GM19397 (cell line): ENCODE data around the gene CD300LG.

Experiments
- ATAC-seq: cut with Tn5 transposase; IDR thresholded peaks from one replicate; pipeline ENCODE4 v1.9.1; 2021; ENCODE audit warnings: mild to moderate bottlenecking, moderate library complexity; ENCODE audit not compliant: unreplicated experiment

CD300LG gene

GRCh38 chr17:43905400-43905984 lies 58.5 kb downstream of the CD300LG start:
- ATAC-seq = no peak

- no peak for ATAC-seq
Observed at GRCh38 chr17:43905985-43906852, 59.2 kb downstream of the CD300LG start.

DNA sequence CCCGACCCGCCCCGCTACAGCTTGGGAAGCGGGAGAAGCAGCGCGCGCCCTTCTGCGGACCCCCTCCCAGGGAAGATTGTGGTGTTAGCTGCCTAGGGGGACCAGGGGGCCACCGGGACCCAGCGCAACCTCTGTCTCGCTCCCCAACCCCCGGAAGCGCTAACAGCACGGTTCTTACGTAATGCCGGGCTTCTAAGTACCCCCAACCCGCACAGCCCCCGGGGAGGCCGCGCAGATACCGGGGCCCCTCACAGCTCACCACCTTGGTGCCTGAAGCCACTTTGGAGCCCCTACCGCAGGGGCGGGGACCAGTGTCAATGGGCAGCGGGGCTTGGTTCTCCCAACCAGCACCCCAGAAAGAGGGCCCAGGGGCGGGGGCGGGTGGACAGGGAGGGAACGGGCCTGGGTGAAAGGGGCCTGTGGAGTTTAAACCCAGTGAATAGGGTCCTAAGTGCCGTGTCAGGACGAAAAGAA lies 60.0 kb downstream of the CD300LG start:
- ATAC-seq = no peak

DNA sequence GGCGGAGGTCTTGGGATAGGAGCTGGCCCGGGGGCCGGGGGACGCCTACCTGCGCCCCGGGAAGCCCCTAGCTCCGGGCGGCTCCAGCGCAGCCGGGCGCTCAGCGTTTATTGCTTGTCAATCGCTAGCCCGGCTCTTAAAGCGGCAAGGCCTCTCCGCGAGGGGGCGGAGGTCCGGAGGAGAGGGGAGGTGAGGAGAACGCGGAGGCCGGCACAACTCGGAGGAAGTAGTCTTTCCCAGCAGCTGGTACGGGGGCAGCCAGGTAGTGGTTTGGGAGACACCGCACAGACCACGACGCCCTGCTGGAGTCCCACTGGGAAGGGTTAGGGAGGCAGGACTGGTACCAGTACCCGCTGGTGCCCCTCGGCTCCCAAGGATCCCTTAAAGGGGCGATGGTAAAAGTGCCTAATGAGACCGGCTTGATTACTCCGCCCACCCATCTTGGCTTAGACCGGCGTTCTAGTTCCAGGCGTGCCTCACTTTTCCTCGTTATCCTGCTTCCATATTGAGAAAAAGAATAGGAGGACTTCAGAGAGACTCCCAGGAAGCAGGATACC lies 60.5 kb downstream of the CD300LG start, which contains the start of gene MPP2:
MPP2 (minus strand) TSS at position 112 of the 557 bp plus-strand sequence. CDS start 3,076 bp downstream, outside the sequence.
- no peak for ATAC-seq

GRCh38 chr17:43907998-43908721 lies 61.2 kb downstream of the CD300LG start:
- no peak for ATAC-seq

DNA sequence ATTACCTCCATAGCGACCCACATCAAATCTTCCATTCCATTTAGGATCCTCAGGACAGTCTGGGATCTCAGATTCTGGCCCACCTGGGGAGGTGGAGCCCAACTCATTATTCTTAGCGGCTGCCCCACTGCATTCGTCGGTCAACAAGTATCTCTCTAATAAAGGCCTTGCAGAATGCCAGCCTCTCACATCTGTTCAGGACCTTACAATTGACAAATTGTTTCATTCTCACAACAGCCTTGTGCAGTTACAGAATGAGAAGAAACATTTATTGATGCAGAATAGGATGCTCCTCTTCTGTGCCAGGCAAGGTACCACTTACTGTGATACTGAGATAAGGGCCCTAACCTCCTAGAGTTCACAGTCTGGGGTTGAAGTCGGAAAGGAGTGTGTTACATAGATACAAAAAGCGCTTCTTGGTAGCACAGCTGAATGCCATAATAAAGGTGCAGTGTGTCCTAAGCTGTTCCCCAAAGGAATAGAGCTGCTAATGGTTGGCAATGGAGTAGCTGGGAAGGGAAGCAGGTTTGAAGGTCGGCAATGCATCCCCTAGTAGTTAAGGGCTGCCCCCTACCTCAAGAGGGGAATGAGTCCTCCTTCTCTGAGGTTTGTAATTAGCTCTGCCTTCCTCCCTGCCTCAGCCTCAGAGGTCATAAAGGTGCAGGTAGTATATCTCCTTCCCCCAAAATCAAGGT lies 62.7 kb downstream of the CD300LG start:
- ATAC-seq = no peak

DNA sequence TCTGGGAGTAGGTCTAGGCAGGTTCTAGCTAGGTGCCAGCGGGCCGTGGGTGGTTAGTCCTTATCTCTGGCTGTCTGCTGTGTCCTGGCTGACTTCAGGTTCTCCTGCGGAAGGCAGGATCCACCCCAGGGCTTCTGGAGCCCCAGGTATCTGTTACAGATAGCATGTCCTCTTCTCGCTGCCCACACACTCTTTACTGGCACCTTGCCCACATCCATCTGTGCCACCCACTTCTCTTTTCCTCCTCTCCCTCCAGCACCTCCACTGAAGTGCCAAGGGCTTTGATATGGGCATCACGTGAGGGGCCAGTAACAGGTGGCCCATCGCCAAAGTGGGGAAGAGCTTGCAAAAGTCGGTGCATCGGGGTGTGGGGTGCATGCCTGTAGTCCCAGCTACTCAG lies 64.9 kb downstream of the CD300LG start:
- ATAC-seq = no peak

- no peak for ATAC-seq
Observed at GRCh38 chr17:43912635-43913304, 65.8 kb downstream of the CD300LG start.
